Measurements from ENCODE around the gene PPP1R12C. TPM values are rescaled to one million over a fixed set of nuclear protein-coding genes. Genes with fewer than 3 reads are reported as not detected.
"Not testable (repeated sequence)": the region's sequence is repeated elsewhere in the genome, so short reads cannot be mapped to it uniquely, and the experiment has no call there.

PPP1R12C gene
- total RNA-seq, 4 donors from 2014 or later, result 51.7 to 126 (median 78.7) TPM

DNA sequence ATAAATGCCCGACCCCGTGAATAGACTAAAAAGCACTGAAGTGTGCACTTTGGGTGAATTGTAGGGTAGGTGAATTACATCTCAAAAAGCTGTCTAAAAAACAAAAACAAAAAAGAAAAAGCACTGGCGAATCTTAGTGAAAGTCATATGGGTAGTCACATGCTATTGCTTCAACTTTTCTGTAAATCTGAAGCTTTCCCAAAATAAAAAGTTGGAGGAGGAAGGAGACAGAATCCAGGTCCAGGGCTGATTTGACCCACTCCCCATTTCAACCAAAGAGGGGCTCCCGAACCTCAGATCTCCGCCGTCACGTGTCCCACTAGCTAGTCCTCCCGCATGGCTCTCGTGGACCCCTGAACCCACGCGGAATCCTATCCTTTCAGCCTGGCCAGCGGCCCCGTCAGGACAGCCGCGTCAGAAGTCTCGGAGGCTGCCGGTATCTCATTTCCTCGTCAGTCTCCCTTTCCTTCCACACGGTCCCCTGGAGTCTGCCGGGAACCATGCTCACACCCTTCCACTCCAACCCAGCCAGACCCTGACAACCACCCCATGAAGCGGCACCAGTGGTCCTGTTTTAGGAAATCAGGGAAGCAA lies 6.1 kb downstream of the PPP1R12C start:
- DNase-seq (ENCODE audit: low spot score in 2 of 2), result no peak
- Histone ChIP-seq H3K4me3 (no peak overlapping the region), H3K4me1 (peaks cover 49% of the 10 kb centered on the region), H3K36me3 (peaks cover 26% of the 10 kb centered on the region), H3K9me3 (no peaks in the 10 kb centered on the region), H3K27ac (peak overlapping the region; percentile 80), H3K27me3 (no peaks in the 10 kb centered on the region)
- no peak for TF ChIP-seq POLR2A (IDR thresholded peaks at IDR 0.05)
- TF ChIP-seq POLR2AphosphoS5 (IDR thresholded peaks at IDR 0.05), result no peak
- TF ChIP-seq EP300 (IDR thresholded peaks at IDR 0.05), result no peak
- TF ChIP-seq, protein P1, sequence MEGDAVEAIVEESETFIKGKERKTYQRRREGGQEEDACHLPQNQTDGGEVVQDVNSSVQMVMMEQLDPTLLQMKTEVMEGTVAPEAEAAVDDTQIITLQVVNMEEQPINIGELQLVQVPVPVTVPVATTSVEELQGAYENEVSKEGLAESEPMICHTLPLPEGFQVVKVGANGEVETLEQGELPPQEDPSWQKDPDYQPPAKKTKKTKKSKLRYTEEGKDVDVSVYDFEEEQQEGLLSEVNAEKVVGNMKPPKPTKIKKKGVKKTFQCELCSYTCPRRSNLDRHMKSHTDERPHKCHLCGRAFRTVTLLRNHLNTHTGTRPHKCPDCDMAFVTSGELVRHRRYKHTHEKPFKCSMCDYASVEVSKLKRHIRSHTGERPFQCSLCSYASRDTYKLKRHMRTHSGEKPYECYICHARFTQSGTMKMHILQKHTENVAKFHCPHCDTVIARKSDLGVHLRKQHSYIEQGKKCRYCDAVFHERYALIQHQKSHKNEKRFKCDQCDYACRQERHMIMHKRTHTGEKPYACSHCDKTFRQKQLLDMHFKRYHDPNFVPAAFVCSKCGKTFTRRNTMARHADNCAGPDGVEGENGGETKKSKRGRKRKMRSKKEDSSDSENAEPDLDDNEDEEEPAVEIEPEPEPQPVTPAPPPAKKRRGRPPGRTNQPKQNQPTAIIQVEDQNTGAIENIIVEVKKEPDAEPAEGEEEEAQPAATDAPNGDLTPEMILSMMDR (IDR thresholded peaks at IDR 0.05), result no peak
- WGBS, result 77% methylated on average over 21 of the region's 21 CpGs

DNA sequence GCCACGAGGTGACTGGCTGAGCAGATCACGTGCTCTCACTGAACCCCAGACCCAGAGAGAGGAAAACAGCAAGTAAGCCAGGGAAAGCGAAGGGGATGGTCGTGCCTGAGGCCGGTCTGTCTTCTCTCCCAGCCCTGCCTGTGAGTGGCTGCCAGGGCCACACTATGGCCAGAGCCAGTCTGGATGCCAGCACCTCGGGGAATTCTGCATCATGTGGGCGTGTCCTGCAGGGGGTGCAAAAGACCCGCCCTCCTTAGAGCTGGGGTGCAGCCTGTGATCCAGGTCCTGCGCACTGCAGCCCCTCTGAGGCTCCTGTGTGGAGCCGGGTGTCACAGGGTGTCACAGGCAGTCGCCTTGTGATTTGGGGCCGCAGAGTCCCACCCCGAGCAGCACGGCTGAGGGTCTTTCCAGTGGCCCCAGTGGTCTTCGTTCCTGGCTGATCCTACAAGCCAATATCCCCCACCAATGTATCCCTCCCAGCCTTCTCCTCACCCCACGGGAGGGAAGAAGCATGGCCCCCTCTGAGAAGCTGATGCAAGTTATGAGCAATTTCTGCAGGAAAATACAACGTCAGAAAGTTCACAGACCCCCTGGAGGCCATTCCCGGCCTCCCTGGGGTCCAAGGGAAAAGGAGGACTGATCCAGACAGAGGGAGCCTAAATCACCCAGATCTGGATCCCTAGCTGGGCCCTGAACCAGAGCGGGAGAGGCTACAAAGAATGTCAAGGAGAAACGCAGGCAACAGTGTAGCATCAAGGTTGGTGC lies 7.7 kb downstream of the PPP1R12C start:
- DNase-seq (ENCODE audit: low spot score in 2 of 2), result no peak
- no peak overlapping the region for H3K27ac ChIP-seq
- no peaks in the 10 kb centered on the region for H3K27me3 ChIP-seq
- peaks cover 26% of the 10 kb centered on the region for H3K36me3 ChIP-seq
- no peak overlapping the region for H3K4me3 ChIP-seq
- WGBS, result 89% methylated on average over 10 of the region's 20 CpGs
- no peak for TF ChIP-seq EP300 (IDR thresholded peaks at IDR 0.05)
- TF ChIP-seq POLR2AphosphoS5 (IDR thresholded peaks at IDR 0.05), result no peak
- TF ChIP-seq, protein P1 (IDR thresholded peaks at IDR 0.05), result no peak
- TF ChIP-seq POLR2A (IDR thresholded peaks at IDR 0.05), result no peak
- H3K9me3 ChIP-seq, result no peaks in the 10 kb centered on the region
- H3K4me1 ChIP-seq, result peaks cover 33% of the 10 kb centered on the region

DNA sequence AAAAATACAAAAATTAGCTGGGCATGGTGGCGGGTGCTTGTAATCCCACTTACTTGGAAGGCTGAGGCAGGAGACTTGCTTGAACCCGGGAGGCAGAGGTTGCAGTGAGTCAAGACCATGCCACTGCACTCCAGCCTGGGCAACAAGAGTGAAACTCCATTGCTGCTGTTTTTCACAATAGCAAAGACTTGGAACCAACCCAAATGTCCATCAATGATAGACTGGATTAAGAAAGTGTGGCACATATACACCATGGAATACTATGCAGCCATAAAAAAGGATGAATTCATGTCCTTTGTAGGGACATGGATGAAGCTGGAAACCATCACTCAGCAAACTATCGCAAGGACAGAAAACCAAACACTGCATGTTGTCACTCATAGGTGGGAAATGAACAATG lies 10.2 kb downstream of the PPP1R12C start:
- DNase-seq (ENCODE audit: low spot score in 2 of 2); H3K27me3 ChIP-seq; H3K27ac ChIP-seq; H3K4me1 ChIP-seq; H3K4me3 ChIP-seq; H3K9me3 ChIP-seq: not testable (repeated sequence)
- peaks cover 34% of the 10 kb centered on the region for H3K36me3 ChIP-seq
- 96% methylated on average over 3 of the region's 3 CpGs for WGBS

DNA sequence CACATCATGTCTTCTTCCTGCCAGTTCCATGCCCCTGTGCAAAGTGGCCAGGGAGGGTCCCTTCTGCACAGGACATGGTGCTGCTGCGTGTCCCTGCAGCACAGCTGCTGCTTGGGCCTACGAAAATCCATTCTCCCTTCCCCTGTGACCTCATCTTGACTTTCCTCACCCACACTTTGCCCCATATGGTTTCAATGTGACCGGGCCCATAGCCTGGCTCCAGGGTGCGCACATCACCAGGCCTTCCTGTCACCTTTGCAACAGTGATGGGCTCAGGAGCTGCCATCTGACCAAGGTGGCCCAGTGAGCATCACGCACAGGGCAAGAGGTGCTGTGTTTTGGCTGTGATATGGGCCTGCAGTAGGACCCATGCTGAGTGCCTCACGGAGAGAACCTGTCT lies 10.8 kb downstream of the PPP1R12C start:
- Histone ChIP-seq H3K36me3 (peaks cover 31% of the 10 kb centered on the region), H3K4me1 (peaks cover 3% of the 10 kb centered on the region), H3K4me3 (no peak overlapping the region), H3K9me3 (no peaks in the 10 kb centered on the region), H3K27me3 (no peaks in the 10 kb centered on the region), H3K27ac (no peak overlapping the region)
- no peak for DNase-seq (ENCODE audit: low spot score in 2 of 2)
- WGBS, result 89% methylated on average over 5 of the region's 6 CpGs
- TF ChIP-seq POLR2A (IDR thresholded peaks at IDR 0.05) (no peak), POLR2AphosphoS5 (IDR thresholded peaks at IDR 0.05) (no peak), EP300 (IDR thresholded peaks at IDR 0.05) (no peak)
- TF ChIP-seq, protein P1 (IDR thresholded peaks at IDR 0.05), result no peak

DNA sequence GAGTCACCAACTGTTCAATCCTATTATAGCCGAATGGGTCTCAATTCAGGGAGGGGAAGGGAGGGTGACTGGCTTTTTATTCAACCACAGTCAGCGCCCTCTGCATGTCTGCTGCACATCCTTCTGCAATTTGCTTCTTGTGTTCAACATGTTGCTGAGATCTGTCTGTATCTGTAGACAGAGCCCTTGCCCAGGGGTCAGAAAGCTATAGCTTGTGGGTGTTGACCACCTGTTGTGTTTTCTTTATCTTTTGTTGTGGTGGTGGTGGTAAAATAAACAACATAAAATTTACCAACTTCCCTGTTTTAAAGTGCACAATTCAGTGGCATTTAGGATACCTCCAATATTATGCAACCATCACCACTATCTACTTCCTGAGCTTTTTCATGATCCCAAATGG lies 12.2 kb downstream of the PPP1R12C start:
- no peak for DNase-seq (ENCODE audit: low spot score in 2 of 2)
- 89% methylated on average over 2 of the region's 2 CpGs for WGBS
- Histone ChIP-seq H3K27ac (no peak overlapping the region), H3K27me3 (no peaks in the 10 kb centered on the region), H3K4me1 (no peaks in the 10 kb centered on the region), H3K36me3 (peaks cover 33% of the 10 kb centered on the region), H3K9me3 (no peaks in the 10 kb centered on the region), H3K4me3 (no peak overlapping the region)
- no peak for TF ChIP-seq POLR2A (IDR thresholded peaks at IDR 0.05)
- TF ChIP-seq, protein P1 (IDR thresholded peaks at IDR 0.05), result no peak
